Testis (tissue), 2 donors: ENCODE results near the gene ATP8A1.

ENCODE experiments used
- CTCF ChIP-seq, 3 experiments: fragments of 450-650 bp in 2 of 3; fragments of 200-600 bp in 1 of 3; sonication (generic) in 1 of 3; IDR thresholded peaks; one replicate each; pipeline ENCODE4 v1.5.1; 2016 to 2019; ENCODE audit warnings: antibody characterized with exemption in 3 of 3, mild to moderate bottlenecking in 2 of 3, moderate library complexity in 1 of 3
- POLR2A ChIP-seq: fragments of 450-650 bp; IDR thresholded peaks from one replicate; pipeline ENCODE4 v1.6.1; 2017; ENCODE audit warnings: antibody characterized with exemption, mild to moderate bottlenecking, moderate library complexity

DNA sequence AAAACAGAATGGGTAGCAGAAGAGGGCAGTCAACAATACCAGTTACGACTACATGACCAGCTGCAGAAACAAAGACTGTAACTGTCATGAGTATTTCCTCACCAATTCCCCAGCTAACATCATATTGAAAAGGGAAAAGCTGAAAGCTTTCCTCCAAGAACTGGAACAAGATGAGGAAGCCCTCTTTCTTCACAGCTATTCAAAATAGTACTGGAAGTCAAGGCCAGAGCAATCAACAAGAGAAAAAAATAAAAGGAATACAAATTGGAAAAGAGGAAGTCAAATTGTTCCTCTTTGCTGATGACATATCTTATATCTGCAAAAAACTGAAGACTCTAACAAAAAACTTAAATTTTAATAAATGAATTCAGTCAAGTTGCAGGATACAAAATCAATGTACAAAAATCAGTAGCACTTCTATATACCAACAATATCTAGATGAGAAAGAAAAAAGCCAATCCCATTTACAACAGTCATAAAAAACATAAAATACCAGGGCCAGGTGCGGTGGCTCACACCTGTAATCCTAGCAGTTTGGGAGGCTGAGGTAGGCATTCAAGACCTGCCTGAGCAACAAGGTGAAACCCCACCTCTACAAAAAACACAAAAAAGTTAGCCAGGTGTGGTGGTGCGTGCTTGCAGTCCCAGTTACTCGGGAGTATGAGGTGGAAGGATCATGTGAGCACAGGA is 125.4 kb downstream of the ATP8A1 start:
- TF ChIP-seq CTCF (IDR thresholded peaks at IDR 0.05) (no peak), POLR2A (no peak)
